Adipose tissue (tissue), 3 donors: Measurements from ENCODE around the gene CLDN4. TPM values are rescaled to one million over a fixed set of nuclear protein-coding genes. Genes with fewer than 3 reads are reported as not detected.
"Not testable (repeated sequence)": the region's sequence is repeated elsewhere in the genome, so short reads cannot be mapped to it uniquely, and the experiment has no call there.

ENCODE experiments used
- H3K27ac ChIP-seq: one replicate; pipeline ENCODE4 v1.5.1; 2013; ENCODE audit warnings: low read depth, low read length
- WGBS, 3 donors: extraction: QIAGEN DNeasy Blood & Tissue Kit; methylation state at CpG; one replicate each; pipeline ENCODE4 v1.1.7; 2013; 5-methylcytosine and 5-hydroxymethylcytosine counted together
- polyA plus RNA-seq, 3 donors: library from polyadenylated mRNA; stranded (reverse); fragments of 200-250 nt; gene quantifications; one replicate each; pipeline ENCODE4 v1.2.3, GENCODE V29; 2013
- donor health status: healthy with polysubstance abuse.
- donor health status: Bipolar disorder and iron deficiency.
- donor health status: healthy.

Gene CLDN4
- polyA plus RNA-seq, 3 donors: 0.34 to 98.3 (median 0.77) TPM

DNA sequence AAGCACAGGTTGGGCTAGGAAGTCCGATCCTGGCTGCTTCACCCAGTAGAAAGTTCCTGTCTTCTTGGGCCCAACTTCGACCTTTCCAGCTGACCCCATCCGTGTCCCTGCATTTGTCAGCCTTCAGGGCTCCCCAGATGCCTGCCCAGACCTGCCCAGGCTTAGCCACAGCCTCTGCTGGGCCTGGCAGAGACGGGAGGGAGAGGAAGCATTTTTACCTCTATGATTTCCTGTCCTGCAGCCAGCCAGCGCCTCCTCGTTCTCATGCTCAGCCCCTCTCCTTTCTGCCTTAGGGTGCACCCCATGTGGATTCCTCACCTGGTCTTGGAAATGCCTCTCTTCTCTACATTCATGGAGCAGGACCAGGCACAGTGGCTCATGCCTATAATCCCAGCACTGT lies 7.8 kb downstream of the CLDN4 start:
- 51 to 81% (median 64%) methylated on average over 6 of the region's 6 CpGs for WGBS, 3 donors
- H3K27ac ChIP-seq: no peak overlapping the region

DNA sequence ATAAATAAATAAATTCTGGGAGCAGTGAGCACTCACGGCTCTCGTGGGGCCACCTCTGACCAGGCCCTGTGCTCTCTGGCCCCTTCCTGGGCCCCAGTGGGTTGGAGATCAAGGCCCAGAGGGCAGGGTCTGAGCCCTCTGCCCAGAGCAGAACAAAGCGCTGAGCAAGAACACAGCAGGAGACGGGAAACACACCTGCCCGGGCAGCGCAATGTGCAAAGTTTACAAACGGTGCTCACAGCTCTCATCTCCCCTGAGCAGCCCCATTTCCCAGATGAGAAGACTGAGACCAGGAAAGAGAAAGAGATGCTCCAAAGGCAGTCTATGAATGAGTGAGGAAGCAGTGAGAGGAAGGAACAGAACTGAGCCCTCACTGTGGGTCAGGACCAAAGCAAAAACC lies 8.5 kb downstream of the CLDN4 start:
- WGBS, 3 donors: 90 to 93% (median 93%) methylated on average over 7 of the region's 7 CpGs
- no peak overlapping the region for H3K27ac ChIP-seq

DNA sequence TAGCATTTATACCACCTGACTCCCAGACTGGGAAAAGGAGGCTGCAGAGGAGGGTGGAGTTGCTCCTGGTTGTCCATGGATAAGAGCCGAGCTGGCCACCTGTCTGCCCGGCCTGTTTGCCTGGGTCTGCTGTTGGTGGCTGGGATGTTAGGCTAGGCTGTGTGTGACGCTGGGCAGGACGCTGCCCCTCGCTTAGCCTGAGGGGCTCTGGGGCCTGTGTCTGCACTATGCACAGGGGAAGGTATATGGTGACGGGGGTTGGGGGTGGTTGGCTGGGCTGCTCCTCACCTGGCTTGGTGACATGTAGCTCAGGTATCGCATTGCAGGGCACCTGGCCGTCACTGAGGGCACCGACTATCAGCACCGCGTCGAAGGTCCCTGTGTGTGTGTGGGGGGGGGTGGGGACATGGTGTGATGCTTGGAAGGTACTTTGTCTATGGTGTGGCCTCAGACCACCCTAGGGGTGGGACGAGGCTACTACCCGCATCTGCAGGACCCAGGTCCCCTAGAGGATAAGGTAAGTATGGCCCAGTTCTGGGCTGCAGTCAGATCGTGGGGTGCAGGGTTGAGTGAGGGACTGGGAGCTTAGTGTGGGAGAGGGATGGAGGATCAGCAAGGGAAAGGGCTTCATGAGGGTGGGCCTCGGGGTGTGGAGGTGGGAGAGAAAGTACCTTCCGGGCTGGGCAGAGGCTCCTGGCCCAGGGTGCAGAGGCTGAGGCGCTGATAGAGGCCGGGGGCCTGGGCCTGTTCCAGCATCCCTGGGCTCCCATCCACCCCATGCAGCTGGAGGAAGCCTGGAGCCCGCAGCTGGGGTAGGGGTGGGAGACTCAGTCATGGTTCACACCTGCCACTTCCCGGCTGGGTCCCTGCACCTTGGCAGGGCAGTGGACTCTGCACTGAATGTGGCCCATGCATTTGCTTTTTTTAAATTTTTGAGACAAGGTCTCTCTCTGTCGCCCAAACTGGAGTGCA lies 9.2 kb downstream of the CLDN4 start:
- no peak overlapping the region for H3K27ac ChIP-seq
- 86 to 93% (median 93%) methylated on average over 22 of the region's 22 CpGs for WGBS, 3 donors

DNA sequence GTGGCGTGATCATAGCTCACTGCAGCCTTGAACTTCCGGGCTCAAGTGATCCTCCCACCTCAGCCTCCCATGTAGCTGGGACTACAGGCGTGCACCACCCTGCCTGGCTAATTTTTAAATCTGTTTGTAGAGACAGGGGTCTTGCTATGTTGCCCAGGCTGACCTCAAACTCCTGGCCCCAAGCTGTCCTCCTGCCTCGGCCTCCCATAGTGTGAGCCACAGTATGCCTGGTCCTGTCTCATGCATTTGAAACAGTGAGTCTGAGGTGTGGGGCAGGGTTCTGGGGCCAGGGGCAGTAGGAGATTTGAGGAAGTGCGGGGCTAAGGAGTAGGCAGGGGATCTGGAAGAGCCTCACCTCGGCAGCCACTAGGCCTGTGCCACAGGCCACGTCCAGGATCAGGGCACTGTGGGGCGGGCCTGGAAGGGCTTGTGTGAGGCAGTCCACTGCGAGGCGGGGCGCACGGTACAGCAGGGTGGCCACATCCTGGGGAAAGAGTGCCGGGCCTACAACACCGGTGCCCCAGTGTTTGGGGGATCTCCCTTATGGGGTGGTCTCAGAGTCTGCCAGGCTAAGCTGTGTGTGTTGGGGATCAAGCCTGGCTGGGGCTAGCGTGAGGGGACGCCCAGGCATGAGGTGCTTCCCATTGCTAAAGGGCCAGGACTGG lies 10.1 kb downstream of the CLDN4 start:
- 91 to 93% (median 93%) methylated on average over 16 of the region's 16 CpGs for WGBS, 3 donors
- H3K27ac ChIP-seq: no peak overlapping the region

DNA sequence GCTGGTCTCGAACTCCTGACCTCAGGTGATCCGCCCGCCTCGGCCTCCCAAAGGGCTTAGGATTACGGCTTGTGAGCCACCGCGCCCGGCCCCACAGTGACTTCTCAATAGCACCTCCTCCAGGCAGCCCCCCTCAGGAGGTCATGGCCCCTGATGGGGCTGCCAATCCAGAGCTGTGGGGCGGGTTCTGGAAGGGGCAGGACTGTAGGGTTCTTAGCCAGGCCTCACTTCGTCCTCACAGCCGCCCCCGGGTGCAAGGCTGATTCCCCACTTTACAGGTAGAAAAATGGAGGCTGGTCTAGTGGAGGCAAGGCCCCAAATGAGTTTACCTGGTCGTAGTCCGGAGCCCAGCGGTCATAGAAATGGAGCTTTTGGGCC lies 10.9 kb downstream of the CLDN4 start:
- no peak overlapping the region for H3K27ac ChIP-seq
- WGBS, 3 donors: 48 to 78% (median 64%) methylated on average over 15 of the region's 15 CpGs

DNA sequence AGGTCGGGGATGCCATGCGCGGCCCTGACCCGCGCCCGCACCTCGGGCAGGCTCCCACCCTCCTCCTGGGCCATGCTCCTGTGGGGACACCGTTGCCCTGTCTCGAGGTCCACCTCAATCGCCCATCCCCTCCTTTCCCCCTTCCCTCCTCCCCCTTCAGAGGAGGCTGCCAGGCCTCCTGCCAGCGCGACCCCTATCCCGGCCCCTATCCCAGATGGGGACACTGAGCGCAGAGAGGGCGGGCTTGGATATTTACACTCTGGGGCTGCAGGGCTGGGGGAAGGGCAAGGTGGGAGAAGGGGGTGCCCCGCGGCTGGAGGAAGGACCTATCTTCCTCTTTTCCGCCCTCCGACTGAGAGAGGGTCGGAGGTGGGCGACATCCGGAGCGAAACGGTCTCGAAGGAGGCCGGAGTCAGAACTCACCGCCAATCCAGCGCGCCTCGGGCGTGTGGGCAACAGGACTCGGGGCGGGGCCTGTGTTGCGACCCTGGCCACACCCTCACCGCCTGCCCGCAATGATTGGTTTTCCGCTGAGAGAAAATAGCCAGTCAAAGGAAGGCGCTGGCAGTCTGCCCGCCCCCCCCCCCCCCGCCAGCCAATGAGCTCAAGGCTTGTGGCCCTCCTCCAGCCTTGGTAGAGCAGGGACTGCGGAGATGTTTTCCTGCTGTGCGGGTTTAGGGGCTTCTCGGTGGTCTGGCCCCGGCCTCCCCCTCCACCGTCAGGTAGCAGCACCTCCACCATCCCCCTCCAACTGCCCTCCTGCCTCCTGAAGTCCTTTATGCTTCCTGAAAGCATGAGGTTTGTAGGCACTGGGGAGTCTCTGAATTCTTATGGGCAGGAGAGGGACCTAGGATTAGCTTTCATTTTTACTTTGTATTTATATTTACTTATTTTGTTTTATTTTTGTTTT lies 11.5 kb downstream of the CLDN4 start, which contains the start of gene METTL27:
METTL27 (minus strand) TSS at position 450 of the 910 bp plus-strand sequence; CDS start at position 74, 376 bp downstream.
- 1 to 10% (median 7%) methylated on average over 40 to 44 of the region's 45 CpGs for WGBS, 3 donors

DNA sequence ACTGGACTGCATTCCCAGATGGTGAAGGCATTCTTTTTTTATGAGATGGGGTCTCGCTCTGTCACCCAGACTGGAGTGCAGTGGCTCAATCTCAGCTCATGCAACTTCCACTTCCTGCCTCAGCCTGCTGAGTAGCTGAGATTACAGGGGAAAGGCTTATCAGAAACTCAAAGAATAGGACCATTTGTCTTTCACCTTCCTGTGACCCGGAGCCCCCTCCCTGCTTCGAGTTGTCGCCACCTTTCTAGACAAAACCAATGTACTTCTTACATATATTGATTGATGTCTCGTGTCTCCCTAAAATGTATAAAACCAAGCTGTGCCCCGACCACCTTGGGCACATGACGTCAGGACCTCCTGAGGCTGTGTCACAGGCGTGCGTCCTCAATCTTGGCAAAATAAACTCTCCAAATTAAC lies 13.3 kb downstream of the CLDN4 start:
- 32 to 48% (median 36%) methylated on average over 9 of the region's 9 CpGs for WGBS, 3 donors
- no peak overlapping the region for H3K27ac ChIP-seq

More for the DNA sequence above, 11.5 kb downstream of the CLDN4 start, which contains the start of gene METTL27:
- no peak within 1 kb of the TSS for H3K27ac ChIP-seq

DNA sequence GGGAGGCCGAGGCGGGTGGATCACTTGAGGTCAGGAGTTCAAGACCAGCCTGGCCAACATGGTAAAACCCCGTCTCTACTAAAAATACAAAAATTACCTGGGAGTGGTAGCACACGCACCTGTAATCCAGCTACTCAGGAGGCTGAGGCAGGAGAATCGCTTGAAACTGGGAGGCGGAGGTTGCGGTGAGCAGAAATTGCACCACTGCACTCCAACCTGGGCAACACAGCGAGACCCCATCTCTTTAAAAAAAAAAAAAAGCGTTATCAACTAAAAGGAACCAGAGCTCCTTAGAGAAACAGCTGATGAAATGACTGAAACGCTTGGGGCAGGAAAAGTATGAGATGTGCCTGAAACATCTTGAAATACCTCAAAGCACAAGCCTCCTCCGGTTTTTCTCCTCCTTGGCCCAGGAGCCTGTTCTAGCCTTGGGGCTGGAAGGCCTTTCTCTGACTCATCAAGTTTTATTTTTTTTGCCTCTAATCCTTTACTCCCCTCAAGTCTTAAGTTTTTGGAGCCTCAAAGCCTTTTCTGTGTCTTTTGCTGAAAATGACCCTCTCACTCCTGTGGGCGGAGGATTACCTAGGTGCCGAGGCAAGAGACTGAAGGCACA lies 14.2 kb downstream of the CLDN4 start:
- WGBS, 3 donors: 81 to 88% (median 84%) methylated on average over 13 of the region's 13 CpGs
- H3K27ac ChIP-seq: no peak overlapping the region

DNA sequence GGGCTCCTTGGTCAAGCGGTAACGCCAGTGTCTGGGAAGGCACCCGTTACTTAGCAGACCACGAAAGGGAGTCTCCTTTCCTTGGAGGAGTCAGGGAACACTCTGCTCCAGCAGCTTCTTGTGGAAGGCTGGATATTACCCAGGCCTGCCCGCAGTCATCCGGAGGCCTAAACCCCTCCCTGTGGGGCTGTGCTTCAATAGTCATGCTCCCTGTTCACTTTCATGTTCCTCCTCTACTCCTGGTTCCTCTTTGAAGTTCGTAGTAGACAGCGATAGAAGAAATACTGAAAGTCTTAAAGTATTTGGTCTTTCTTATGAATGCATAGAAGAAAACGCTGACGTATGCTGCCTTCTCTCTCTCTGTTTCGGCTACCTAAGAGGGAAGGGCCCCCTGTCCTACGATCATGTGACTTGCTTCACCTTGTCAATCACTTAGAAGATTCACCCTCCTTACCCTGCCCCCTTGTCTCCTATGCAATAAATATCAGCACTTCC lies 15.0 kb downstream of the CLDN4 start:
- WGBS, 3 donors: 48 to 78% (median 58%) methylated on average over 12 of the region's 12 CpGs
- not testable (repeated sequence) for H3K27ac ChIP-seq

DNA sequence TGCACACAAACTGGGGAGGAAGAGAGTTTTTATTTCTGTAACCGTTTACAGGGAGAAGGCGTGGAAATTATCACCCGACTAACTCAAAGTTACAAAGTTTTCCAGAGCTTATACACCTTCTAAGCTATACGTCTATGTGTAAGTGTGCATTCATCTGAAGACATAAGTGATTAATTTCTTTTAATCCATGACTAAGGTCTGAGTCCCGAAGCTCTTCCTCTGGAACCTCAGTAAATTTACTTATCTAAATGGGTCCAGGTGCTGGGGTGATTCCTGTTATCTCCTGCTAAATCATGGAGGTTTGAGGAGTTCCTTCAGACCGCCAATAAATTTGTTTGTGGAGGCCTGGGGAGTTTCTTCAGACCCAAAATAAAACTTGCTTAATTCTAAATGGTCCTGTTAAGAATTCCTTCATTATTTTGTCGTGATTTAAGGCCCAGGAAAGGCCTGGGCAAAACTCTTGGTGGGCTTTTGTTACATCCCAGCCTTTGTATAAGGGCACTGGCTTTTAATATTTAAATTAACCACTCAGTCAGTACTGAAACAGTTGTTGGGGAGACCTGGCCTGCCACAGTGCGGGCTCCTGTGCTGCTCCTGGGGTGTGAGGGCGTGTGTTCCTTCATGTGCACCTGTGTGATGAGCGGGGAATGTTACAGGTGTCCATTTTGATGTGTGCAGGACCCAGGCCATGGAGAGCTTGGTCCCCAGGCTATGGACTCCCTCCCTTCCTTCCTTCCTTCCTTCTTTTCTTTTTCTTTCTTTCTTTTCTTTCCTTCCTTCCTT lies 17.3 kb downstream of the CLDN4 start:
- H3K27ac ChIP-seq: no peak overlapping the region
- WGBS, 3 donors: 94 to 95% (median 95%) methylated on average over 10 of the region's 10 CpGs

DNA sequence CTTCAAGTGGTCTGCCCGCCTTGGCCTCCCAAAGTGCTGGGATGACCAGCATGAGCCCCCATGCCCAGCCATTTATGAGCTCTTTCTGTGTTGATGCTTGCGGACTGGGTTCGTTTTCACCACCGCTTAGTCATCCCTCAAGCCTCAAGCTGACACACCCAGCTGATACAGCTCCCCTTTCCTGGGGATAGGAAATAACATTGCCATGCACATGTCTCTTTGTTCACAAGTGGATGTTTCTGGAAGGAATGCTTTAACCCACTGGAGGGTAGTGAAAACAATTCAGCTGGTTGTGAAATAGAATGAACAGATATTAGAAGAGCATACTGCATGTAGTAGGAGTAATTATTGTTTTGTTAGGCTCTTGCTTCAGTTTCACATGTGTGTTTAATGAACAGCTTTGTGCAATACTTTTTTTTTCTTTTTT lies 20.0 kb downstream of the CLDN4 start:
- WGBS, 3 donors: 55 to 85% (median 58%) methylated on average over 4 of the region's 4 CpGs
- H3K27ac ChIP-seq: no peak overlapping the region

DNA sequence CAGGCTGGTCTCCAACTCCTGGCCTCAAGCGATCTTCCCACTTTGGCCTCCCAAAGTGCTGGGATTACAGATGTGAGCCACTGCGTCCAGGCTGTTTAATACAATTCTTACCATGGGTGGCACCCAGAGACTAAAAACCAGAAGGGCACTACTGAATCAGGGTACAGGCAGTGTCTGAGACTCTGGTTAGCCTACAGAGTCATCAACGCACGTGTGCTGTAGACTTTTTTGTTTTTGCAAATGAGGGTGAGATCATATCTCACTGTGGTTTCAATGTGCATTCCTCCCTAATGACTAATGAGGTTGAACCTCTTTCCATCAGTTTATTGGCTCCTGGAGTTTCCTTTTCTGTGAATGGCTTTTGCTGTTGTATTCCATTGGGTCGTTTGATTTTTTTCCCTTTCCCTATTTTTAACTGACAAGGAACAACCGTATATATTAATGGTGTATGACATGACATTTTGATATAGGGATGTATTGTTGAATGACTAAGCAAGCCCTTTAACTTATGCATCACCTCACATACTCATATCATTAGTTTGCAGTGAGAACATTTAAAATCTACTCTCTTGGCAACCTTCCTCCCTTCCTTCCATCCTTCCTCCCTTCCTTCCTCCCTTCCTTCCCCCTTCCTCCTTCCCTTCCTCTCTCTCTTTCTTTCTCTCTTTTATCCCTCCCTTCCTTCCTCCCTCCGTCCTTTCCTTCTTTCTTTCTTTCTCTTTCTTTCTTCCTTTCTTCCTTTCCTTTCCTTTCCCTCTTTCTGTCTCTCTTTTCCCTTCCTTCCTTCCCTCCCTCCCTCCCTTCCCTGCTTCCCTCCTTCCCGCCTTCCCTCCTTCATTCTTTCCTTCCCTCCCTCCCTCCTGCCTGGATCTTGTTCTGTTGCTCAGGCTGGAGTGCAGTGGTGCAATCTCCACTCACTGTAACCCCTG lies 20.9 kb downstream of the CLDN4 start:
- WGBS, 3 donors: 31 to 64% (median 41%) methylated on average over 8 of the region's 8 CpGs
- H3K27ac ChIP-seq: no peak overlapping the region

DNA sequence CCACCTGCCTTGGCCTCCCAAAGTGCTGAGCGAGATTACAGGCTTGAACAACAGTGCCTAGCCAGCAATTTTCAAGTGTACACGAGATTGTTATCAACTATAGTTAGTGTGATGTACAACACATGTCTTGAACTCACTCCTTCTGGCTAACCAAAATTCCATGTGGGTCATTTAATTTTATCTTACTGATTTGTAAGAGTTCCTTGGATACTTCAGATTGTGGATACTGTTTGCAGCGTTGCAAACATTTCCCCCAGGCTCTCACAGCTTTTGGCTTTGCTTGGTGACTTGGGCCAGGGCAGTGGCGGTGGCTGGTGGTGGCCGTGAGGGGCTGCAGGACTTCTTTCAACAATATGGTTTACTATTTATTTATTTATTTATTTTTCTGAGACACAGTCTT lies 21.7 kb downstream of the CLDN4 start:
- WGBS, 3 donors: 64 to 80% (median 74%) methylated on average over 5 of the region's 5 CpGs

DNA sequence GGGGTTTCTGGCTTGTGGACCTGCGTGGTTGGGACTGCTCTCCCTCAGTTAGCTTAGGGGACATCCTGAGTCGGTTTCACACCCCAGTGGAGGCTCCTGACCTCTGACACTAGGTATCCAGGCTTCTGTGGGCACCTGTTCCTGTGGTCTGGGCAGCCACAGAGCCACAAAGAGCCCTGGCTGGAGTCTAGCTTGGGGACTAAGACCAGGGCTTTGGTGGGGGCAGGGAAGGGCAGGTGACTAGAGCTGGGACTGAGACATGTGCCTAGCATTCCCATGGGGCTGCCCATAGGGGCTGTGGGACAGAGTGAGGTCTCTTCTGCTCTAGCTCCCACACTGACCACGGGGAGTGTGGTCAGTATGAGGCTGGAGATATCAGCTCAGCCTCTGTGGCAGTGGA lies 26.1 kb downstream of the CLDN4 start:
- no peak overlapping the region for H3K27ac ChIP-seq
- WGBS, 3 donors: 57 to 68% (median 62%) methylated on average over 3 of the region's 3 CpGs

More for the DNA sequence above, 21.7 kb downstream of the CLDN4 start:
- H3K27ac ChIP-seq: no peak overlapping the region

DNA sequence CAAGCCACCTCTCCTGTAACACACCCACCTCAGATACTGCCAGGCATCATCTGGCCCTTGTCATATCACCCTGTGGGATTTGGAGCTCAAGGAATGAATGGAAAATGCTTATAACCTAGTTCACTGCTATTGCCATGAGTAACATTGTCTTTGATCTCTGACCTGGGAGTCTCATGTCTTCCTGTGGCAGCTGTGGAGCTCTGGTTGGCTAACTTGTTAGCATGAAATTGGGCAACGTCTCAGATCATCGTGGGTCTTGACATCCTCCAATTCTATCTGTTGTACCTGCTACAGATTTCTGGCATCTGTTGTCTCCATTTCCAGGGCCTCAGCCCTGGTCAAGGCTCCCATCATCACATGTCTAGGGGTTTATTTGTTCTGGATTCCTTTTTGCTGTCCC lies 28.0 kb downstream of the CLDN4 start:
- no peak overlapping the region for H3K27ac ChIP-seq
- WGBS, 3 donors: 56 to 77% (median 64%) methylated on average over 2 of the region's 2 CpGs

DNA sequence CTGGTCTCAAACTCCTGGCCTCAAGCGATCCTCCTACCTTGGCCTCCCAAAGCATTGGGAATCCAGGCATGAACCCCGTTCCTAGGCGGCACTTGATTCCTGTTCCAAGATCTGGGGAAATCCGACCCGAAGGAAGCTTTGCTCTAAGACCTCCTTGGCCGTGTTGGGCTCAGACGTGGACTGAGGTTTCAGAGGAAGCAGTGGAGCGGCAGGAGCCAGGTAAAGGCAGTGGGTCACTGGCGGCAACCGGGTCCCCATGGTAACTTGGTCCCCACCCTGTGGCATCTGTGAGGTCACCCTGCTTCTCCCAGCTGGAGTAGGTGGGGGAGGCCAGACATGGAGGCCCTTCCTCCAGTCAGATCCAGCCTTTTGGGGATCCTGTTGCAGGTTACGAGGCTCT lies 30.1 kb downstream of the CLDN4 start, which contains the start of gene TMEM270:
TMEM270 (plus strand) TSS at position 301 of the 400 bp plus-strand sequence; CDS start at position 337, 36 bp downstream.
- WGBS, 3 donors: 84 to 92% (median 89%) methylated on average over 11 of the region's 11 CpGs
- H3K27ac ChIP-seq: no peak within 1 kb of the TSS
